ENCODE data around the gene NLRP8.
"Not testable (repeated sequence)": the region's sequence is repeated elsewhere in the genome, so short reads cannot be mapped to it uniquely, and the experiment has no call there.

NLRP8 gene

GRCh38 chr19:55927991-55928390 lies 19.6 kb upstream of the NLRP8 start:
- TF ChIP-seq POLR2AphosphoS5 (IDR thresholded peaks at IDR 0.05; ENCODE audit: low read depth) (no peak), GABPA (IDR thresholded peaks at IDR 0.05; ENCODE audit: low read depth) (no peak), SPI1 (IDR thresholded peaks at IDR 0.05; ENCODE audit: borderline replicate concordance, low read depth) (no peak), CTCF (IDR thresholded peaks at IDR 0.05; ENCODE audit: insufficient read depth, low read length) (no peak), REST (IDR thresholded peaks at IDR 0.05; ENCODE audit: insufficient replicate concordance, low read depth) (no peak)
- H3K27ac ChIP-seq (replicated peaks), result no peak overlapping the region
- no peaks in the 10 kb centered on the region for H3K27me3 ChIP-seq (ENCODE audit: insufficient read depth, poor library complexity, severe bottlenecking)
- no peak overlapping the region for H3K4me3 ChIP-seq (replicated peaks; ENCODE audit: insufficient read depth, low read length)
- no peak for DNase-seq (ENCODE audit: low read depth in 1 of 2, low spot score in 1 of 2)

GRCh38 chr19:55929258-55929657 lies 18.4 kb upstream of the NLRP8 start:
- H3K27ac ChIP-seq (replicated peaks); DNase-seq (ENCODE audit: low read depth in 1 of 2, low spot score in 1 of 2); H3K4me3 ChIP-seq (replicated peaks; ENCODE audit: insufficient read depth, low read length); H3K27me3 ChIP-seq (ENCODE audit: insufficient read depth, poor library complexity, severe bottlenecking): not testable (repeated sequence)

- H3K27ac ChIP-seq (replicated peaks), result no peak overlapping the region
- no peak overlapping the region for H3K4me3 ChIP-seq (replicated peaks; ENCODE audit: insufficient read depth, low read length)
- no peak for DNase-seq (ENCODE audit: low read depth in 1 of 2, low spot score in 1 of 2)
- TF ChIP-seq POLR2AphosphoS5 (IDR thresholded peaks at IDR 0.05; ENCODE audit: low read depth), result no peak
- TF ChIP-seq GABPA (IDR thresholded peaks at IDR 0.05; ENCODE audit: low read depth), result no peak
- TF ChIP-seq CTCF (IDR thresholded peaks at IDR 0.05; ENCODE audit: insufficient read depth, low read length), result no peak
- no peak for TF ChIP-seq REST (IDR thresholded peaks at IDR 0.05; ENCODE audit: insufficient replicate concordance, low read depth)
- no peak for TF ChIP-seq SPI1 (IDR thresholded peaks at IDR 0.05; ENCODE audit: borderline replicate concordance, low read depth)
- no peaks in the 10 kb centered on the region for H3K27me3 ChIP-seq (ENCODE audit: insufficient read depth, poor library complexity, severe bottlenecking)
Measured at GRCh38 chr19:55930996-55931515, 16.6 kb upstream of the NLRP8 start.

GRCh38 chr19:55931936-55932386 lies 15.7 kb upstream of the NLRP8 start, which contains the start of gene NLRP13:
Gene NLRP13, minus strand, starts transcription at chr19:55932336. Its CDS starts 25 bp downstream, at chr19:55932311.
- H3K27ac ChIP-seq (replicated peaks), result no peak within 1 kb of the TSS
- no peaks in the 10 kb centered on the region for H3K27me3 ChIP-seq (ENCODE audit: insufficient read depth, poor library complexity, severe bottlenecking)
- DNase-seq (ENCODE audit: low read depth in 1 of 2, low spot score in 1 of 2), result no peak
- H3K4me3 ChIP-seq (replicated peaks; ENCODE audit: insufficient read depth, low read length), result no peak within 1 kb of the TSS
- TF ChIP-seq SPI1 (IDR thresholded peaks at IDR 0.05; ENCODE audit: borderline replicate concordance, low read depth) (no peak), REST (IDR thresholded peaks at IDR 0.05; ENCODE audit: insufficient replicate concordance, low read depth) (no peak), GABPA (IDR thresholded peaks at IDR 0.05; ENCODE audit: low read depth) (no peak), CTCF (IDR thresholded peaks at IDR 0.05; ENCODE audit: insufficient read depth, low read length) (no peak), POLR2AphosphoS5 (IDR thresholded peaks at IDR 0.05; ENCODE audit: low read depth) (no peak)
